Mucosa of stomach (tissue), 1 donor: ENCODE data around the gene CCR9.

Source experiments
- H3K27me3 ChIP-seq: one replicate; pipeline ENCODE4 v1.7.0; 2013; ENCODE audit warnings: mild to moderate bottlenecking, low read length; ENCODE audit not compliant: control insufficient read depth, insufficient read depth
- H3K36me3 ChIP-seq: one replicate; pipeline ENCODE4 v1.7.0; 2013; ENCODE audit warnings: low read length; ENCODE audit not compliant: control insufficient read depth, insufficient read depth
- H3K4me1 ChIP-seq: one replicate; pipeline ENCODE4 v1.7.0; 2013; ENCODE audit warnings: mild to moderate bottlenecking, low read length; ENCODE audit not compliant: control insufficient read depth, insufficient read depth
- H3K4me3 ChIP-seq: one replicate; pipeline ENCODE4 v1.7.0; 2013; ENCODE audit warnings: low read length
- H3K9ac ChIP-seq: one replicate; pipeline ENCODE4 v1.7.0; 2013; ENCODE audit warnings: mild to moderate bottlenecking, low read length, moderate library complexity
- H3K9me3 ChIP-seq: one replicate; pipeline ENCODE4 v1.7.0; 2013; ENCODE audit warnings: mild to moderate bottlenecking, low read length, moderate library complexity; ENCODE audit not compliant: control insufficient read depth
- donor health status: Pancreatic carcinoma.

The CCR9 gene

DNA sequence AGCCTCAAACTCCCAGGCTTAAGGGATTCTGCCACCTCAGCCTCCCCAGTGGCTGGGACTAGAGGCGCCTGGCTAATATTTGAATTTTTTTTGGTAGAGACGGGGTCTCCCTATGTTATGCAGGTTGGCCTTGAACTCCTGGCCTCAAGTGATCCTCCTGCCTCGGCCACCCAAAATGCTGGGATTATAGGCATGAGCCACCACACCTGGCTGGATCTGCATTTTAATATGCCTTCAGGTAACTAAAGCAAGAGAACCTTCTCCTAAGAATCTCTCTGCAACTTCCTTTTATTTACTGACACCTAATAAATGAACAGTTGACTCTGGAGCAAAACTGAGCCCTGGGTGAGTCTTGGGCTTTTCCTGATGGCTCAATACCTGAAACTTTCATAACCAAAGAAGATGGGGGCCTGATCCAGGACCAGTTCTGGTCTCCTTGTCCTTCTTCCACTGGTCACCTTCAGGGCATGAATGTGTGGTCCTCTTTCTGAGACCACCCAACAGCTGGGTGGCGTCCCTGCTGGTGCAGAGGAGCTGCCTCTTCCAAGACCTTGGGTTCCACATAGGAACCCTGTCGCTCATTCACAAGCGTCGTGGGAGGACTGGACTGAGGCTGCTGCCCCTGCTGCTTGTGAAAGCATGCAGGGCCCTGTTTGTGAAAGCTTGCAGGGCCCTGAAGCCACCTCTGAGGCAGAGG, 28.2 kb downstream of the CCR9 start:
- no peak overlapping the region for H3K9ac ChIP-seq
- no peak overlapping the region for H3K4me3 ChIP-seq
- H3K4me1 ChIP-seq = no peaks in the 10 kb centered on the region
- H3K9me3 ChIP-seq = no peaks in the 10 kb centered on the region
- H3K27me3 ChIP-seq = no peaks in the 10 kb centered on the region
- no peaks in the 10 kb centered on the region for H3K36me3 ChIP-seq

DNA sequence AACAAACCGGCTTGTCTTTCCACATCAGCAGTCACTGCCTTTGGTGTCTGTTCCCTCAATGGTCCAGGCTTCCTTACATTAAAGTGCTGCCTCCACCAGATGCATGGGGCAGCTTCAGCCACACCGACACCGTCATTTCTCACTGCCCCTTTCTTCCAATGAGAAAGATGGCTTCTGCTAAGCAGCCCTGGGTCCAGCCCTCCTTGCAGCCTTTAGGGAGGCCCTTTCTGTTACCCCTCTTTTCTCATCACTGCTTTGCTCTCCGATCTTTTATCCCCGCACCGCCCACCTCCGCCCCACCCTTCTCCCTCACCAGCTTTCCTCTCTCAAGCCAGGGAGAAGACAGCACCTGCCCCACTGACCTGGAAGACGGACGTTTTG, 28.7 kb downstream of the CCR9 start:
- Histone ChIP-seq H3K9me3 (no peaks in the 10 kb centered on the region), H3K36me3 (no peaks in the 10 kb centered on the region), H3K4me3 (no peak overlapping the region), H3K9ac (no peak overlapping the region), H3K27me3 (no peaks in the 10 kb centered on the region), H3K4me1 (no peaks in the 10 kb centered on the region)

DNA sequence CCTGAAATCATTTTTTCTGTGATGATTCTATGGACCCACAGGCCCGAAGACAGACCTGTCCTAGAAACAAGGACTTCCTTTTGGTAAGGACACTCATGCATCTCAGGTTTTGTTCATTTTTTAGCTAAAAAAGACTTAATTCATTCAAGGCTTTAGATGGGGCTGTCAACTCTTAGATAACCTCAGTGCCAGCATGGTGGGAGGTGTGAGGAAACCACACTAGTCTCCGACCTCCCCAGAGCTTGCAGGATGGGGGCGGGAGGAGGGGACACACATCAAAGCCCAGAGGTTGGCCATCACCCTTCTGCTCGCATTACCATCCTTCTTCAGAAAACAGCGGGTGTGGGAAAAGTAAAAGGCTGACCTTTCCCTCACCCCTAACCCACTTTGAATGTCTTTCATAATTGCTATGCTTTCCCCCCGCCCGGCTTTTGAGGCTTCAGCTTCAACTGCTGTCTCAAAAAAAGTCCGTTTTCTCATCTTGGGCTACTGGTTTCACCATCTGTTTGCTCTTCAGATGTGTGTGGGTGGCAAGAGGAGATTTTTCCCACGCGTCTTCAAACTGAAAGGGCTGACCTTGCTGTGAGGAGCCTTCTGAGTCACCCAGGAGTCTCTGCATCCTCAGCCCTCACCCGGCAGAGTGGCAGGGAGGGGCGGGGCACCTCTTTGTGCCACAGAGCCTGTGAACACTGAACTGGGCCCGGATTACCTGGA, 29.3 kb downstream of the CCR9 start:
- no peaks in the 10 kb centered on the region for H3K9me3 ChIP-seq
- H3K36me3 ChIP-seq = no peaks in the 10 kb centered on the region
- H3K4me1 ChIP-seq = no peaks in the 10 kb centered on the region
- no peak overlapping the region for H3K4me3 ChIP-seq
- no peak overlapping the region for H3K9ac ChIP-seq
- H3K27me3 ChIP-seq = no peaks in the 10 kb centered on the region

DNA sequence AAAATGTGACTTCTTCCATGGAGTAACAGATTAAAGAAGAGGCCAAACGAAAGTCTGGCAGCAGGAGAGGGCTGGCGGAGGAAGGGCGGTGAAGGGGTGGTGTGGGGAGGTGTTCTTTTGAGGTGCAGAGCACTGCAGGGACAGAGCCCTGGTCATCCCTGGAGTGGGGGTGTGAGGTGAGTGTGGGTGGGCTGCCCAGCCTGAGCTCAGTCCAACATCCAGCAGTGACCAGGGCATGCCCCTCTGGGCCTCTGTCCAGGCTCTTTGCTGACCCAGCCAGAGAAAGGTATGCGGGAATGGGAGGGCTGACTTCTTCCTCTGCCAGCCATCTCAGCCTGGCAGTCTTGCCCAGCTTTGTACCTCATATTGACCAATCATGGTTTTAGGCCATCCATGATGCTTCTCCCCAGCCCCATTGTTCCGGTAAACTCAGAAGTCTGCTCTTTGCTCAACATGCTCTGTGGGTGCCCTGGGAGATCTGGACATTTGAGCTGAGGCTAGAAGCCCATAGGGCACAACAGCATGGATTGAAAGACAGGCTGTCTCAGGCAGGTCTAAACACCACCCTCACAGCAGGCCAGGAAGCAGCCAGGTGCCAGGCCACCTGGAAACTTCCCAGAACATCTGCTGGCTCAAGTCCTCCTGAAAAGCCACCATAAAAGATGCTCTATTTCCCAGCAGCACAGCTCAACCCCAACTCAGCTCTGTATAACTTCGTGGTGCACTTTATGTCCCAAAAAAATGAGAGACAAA, 31.0 kb downstream of the CCR9 start:
- Histone ChIP-seq H3K36me3 (peaks cover 4% of the 10 kb centered on the region), H3K4me3 (no peak overlapping the region), H3K4me1 (no peaks in the 10 kb centered on the region), H3K9ac (no peak overlapping the region), H3K27me3 (no peaks in the 10 kb centered on the region), H3K9me3 (no peaks in the 10 kb centered on the region)

DNA sequence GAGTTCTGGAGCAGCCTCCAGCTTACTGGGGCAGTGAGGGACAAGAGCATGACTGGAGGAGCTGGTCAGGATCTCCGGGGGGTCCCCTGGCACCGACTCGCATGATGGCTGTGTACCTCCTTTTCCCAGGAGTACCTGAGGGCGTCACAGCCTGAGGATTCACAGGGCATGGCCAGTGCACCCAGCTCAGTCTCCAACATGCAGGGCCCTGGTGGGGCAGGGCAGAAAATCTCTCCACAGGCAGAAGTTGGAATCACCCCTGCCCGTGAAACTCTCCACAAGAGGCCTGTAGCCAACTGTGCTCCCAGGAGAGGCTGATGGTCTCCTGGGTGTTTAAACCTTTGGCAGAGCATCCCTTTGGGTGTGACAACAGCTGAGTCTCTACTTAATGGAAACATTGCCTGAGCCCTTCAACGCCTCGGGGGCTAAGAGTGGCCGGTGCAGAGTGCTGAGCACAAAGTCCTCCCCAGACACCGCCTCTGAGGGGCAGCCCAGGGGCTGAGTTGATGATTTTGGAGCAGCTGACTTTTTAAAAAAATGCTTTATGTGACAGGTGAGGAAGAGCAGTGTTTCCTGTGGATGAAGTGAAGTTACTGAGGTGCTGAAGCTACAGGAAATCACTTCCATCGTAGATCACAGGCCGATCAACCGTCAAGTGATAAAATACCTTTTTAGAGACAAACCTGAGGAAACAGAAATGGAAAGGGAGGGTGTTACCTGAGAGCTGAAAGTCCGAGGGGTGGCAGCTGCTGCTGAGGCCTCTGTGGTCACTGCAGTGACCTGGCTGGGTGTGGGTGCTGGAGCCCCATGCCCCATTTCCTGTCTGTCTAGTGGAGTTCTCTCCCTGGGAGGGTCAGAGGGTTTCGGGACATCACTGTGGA, 35.1 kb downstream of the CCR9 start:
- H3K27me3 ChIP-seq = no peaks in the 10 kb centered on the region
- H3K9me3 ChIP-seq = no peaks in the 10 kb centered on the region
- no peaks in the 10 kb centered on the region for H3K4me1 ChIP-seq
- no peak overlapping the region for H3K9ac ChIP-seq
- peaks cover 21% of the 10 kb centered on the region for H3K36me3 ChIP-seq
- no peak overlapping the region for H3K4me3 ChIP-seq

DNA sequence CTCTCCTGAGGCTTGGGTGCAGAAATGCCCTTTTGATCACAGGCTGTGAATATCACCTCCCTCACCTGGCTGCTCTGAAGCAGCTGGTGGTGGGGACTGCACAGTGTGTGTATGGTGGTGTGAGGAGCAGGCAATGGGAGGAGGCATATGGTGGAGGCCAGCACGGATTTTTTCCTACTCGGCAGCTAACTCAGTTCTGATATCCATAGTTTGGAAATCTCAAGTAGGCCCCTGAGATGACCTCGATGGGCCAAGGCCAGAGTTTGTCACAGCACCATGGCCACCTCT, 35.6 kb downstream of the CCR9 start:
- Histone ChIP-seq H3K4me1 (no peaks in the 10 kb centered on the region), H3K36me3 (peaks cover 21% of the 10 kb centered on the region)

DNA sequence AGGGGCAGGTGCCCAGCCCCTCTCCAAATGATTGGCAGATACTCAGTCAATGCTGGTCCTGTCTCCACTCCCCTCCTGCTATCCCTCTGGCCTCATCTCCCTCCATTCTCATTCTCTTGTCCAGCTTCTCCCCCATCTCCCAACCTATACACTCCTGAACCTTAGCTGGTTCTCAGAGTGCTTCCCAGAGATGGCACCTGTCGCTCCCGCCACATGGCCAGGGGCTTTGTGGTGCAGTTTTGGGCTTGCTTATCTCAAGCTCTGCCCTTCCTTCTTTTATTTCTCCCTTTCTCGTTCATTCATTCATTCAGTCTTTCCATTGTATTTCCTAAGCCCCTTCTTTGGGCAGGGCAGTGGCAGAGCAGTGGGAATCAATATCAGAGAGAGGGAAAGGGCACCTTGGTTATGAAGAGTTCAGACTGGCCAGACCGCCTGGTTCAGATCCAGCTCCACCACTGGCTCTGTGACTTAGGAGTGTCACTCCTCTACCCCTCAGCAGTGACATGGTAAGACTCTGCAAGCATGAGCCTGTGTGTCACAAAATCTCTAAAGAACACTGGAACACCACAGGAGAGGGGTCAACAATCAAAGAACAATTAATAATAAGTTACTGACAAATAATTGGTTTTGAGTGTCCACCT, 36.7 kb downstream of the CCR9 start:
- H3K9ac ChIP-seq = no peak overlapping the region
- no peaks in the 10 kb centered on the region for H3K9me3 ChIP-seq
- no peak overlapping the region for H3K4me3 ChIP-seq
- H3K36me3 ChIP-seq = peaks cover 21% of the 10 kb centered on the region
- H3K4me1 ChIP-seq = no peaks in the 10 kb centered on the region
- H3K27me3 ChIP-seq = no peaks in the 10 kb centered on the region

More for the DNA sequence above, 35.6 kb downstream of the CCR9 start:
- Histone ChIP-seq H3K27me3 (no peaks in the 10 kb centered on the region), H3K9me3 (no peaks in the 10 kb centered on the region), H3K4me3 (no peak overlapping the region), H3K9ac (no peak overlapping the region)

DNA sequence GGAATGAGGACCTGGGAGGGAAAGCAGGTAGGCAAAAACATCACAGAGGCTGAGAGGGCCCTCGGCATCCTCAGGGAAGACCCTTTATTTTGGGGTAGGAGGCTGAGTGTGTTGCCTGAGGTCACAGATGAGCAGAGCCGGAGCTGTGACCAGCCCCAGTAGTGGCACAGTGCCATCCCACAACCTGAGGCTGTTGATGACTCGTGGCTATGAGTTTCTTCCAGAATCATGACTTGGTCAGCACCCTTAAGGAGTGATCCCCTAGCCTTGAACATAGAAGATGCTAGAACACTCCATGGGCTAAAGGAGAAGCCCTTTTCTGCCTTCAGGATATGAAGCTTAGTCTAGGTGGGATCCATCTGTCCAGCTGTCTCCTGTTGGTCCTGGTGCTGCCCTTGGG, 37.4 kb downstream of the CCR9 start:
- Histone ChIP-seq H3K9ac (no peak overlapping the region), H3K4me3 (no peak overlapping the region), H3K4me1 (no peaks in the 10 kb centered on the region), H3K27me3 (no peaks in the 10 kb centered on the region), H3K36me3 (peaks cover 21% of the 10 kb centered on the region), H3K9me3 (no peaks in the 10 kb centered on the region)

DNA sequence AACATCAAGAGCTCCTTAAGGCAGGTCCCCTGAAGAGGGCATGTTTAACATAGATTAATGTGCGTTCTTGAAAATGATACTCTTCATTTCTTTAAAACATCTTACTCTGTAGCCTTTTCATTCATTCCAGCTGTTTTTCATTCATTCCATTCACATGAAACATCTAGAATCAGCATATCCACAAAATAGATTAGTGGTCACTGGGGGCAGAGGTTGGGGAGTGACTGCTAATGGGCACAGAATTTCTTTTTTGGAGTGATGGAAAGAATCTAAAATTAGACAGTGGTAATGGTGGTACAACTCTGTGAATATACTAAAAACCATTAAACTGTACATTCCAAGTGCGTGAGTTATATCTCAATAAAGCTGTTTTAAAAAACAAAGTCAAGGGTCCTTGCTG, 41.5 kb downstream of the CCR9 start:
- H3K27me3 ChIP-seq = no peaks in the 10 kb centered on the region
- H3K9me3 ChIP-seq = no peaks in the 10 kb centered on the region
- H3K4me1 ChIP-seq = no peaks in the 10 kb centered on the region
- no peak overlapping the region for H3K9ac ChIP-seq
- H3K36me3 ChIP-seq = peaks cover 17% of the 10 kb centered on the region
- H3K4me3 ChIP-seq = no peak overlapping the region

DNA sequence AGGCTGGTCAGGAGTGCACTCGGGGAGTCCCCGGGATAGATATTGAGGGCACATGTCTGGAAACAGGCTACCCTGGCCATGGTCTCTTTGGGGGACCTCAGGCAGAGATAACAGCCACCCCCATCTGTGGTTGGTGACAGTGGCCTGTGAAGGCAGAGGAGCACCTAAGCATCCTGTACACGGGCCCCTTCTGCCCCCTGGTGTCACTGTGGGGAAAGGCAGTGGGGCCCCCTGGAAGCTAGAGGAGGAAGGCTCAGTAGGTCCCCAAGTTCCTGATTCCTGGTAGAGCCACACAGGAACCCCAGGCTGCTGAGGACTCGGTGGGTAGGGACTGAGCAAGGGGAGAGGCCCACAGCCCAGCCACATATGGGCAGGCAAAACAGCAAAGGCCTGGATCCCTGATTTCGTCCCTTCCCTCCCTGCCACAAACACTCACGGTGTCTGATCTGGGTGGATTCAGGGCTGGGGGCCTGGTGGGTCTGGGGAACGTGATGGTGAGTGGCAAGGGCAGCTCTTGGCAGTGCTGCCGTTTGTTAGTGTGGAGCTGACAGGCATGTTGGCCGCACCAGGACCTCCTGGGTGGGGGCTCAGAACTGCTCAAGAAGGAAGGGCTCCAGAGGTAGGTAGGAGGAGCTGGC, 42.8 kb downstream of the CCR9 start:
- Histone ChIP-seq H3K4me1 (no peaks in the 10 kb centered on the region), H3K27me3 (no peaks in the 10 kb centered on the region), H3K36me3 (peaks cover 4% of the 10 kb centered on the region), H3K9ac (no peak overlapping the region), H3K4me3 (no peak overlapping the region), H3K9me3 (no peaks in the 10 kb centered on the region)

DNA sequence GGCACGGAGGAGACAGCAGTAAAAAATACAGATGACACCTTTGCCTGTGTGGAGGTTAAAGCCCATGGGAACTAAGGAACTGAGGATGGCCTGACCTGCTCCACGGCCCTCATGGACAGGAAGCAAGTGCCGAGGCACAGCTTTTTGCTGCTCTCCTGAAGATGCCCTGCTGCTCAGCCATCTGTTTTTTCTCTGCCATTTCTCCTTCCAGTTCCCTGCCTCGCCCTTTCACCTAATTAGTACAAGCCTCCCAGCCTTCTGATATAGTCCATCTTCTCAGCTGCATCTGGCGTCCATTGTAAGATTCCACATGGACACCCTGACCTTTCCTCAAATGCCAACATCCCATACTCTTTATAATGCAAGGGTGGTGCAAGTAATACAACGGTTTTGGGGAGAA, 45.2 kb downstream of the CCR9 start:
- Histone ChIP-seq H3K4me1 (no peaks in the 10 kb centered on the region), H3K36me3 (peaks cover 3% of the 10 kb centered on the region), H3K27me3 (no peaks in the 10 kb centered on the region), H3K4me3 (no peak overlapping the region), H3K9me3 (no peaks in the 10 kb centered on the region), H3K9ac (no peak overlapping the region)
